Measurements from ENCODE around the gene UHRF2.
"Not testable (repeated sequence)": the region's sequence is repeated elsewhere in the genome, so short reads cannot be mapped to it uniquely, and the experiment has no call there.

Gene UHRF2

GRCh38 chr9:6424940-6425339 lies 11.9 kb downstream of the UHRF2 start:
- FAIRE-seq (no peak), DNase-seq (ENCODE audit: insufficient read length, low spot score) (no peak)

GRCh38 chr9:6426117-6426516 lies 13.1 kb downstream of the UHRF2 start:
- DNase-seq (ENCODE audit: insufficient read length, low spot score) (no peak), FAIRE-seq (no peak)

- FAIRE-seq (no peak), DNase-seq (ENCODE audit: insufficient read length, low spot score) (no peak)
Observed at GRCh38 chr9:6428940-6429889, 16.2 kb downstream of the UHRF2 start.

- DNase-seq (ENCODE audit: insufficient read length, low spot score) (no peak), FAIRE-seq (no peak)
Observed at GRCh38 chr9:6431038-6431437, 18.0 kb downstream of the UHRF2 start.

- DNase-seq (ENCODE audit: insufficient read length, low spot score) = no peak
- FAIRE-seq = no peak
Observed at GRCh38 chr9:6433410-6433809, 20.4 kb downstream of the UHRF2 start.

GRCh38 chr9:6439051-6439703 lies 26.2 kb downstream of the UHRF2 start:
- FAIRE-seq (no peak), DNase-seq (ENCODE audit: insufficient read length, low spot score) (no peak)

GRCh38 chr9:6440405-6440804 lies 27.4 kb downstream of the UHRF2 start:
- DNase-seq (ENCODE audit: insufficient read length, low spot score) = no peak
- no peak for FAIRE-seq

- FAIRE-seq (no peak), DNase-seq (ENCODE audit: insufficient read length, low spot score) (no peak)
Observed at GRCh38 chr9:6441269-6441668, 28.3 kb downstream of the UHRF2 start.

GRCh38 chr9:6443661-6444060 lies 30.7 kb downstream of the UHRF2 start:
- no peak for FAIRE-seq
- DNase-seq (ENCODE audit: insufficient read length, low spot score) = no peak

- DNase-seq (ENCODE audit: insufficient read length, low spot score) = no peak
- no peak for FAIRE-seq
Observed at GRCh38 chr9:6444128-6444527, 31.1 kb downstream of the UHRF2 start.

GRCh38 chr9:6449086-6449485 lies 36.1 kb downstream of the UHRF2 start:
- no peak for DNase-seq (ENCODE audit: insufficient read length, low spot score)
- FAIRE-seq = no peak

- FAIRE-seq (no peak), DNase-seq (ENCODE audit: insufficient read length, low spot score) (no peak)
Observed at GRCh38 chr9:6449645-6450044, 36.6 kb downstream of the UHRF2 start.

- DNase-seq (ENCODE audit: insufficient read length, low spot score) (no peak), FAIRE-seq (no peak)
Observed at GRCh38 chr9:6450641-6451375, 37.8 kb downstream of the UHRF2 start.

GRCh38 chr9:6455292-6455691 lies 42.3 kb downstream of the UHRF2 start:
- DNase-seq (ENCODE audit: insufficient read length, low spot score); FAIRE-seq: not testable (repeated sequence)

- not testable (repeated sequence) for FAIRE-seq; DNase-seq (ENCODE audit: insufficient read length, low spot score)
Observed at GRCh38 chr9:6458704-6459103, 45.7 kb downstream of the UHRF2 start.

- DNase-seq (ENCODE audit: insufficient read length, low spot score) (no peak), FAIRE-seq (no peak)
Observed at GRCh38 chr9:6459718-6460117, 46.7 kb downstream of the UHRF2 start.

- DNase-seq (ENCODE audit: insufficient read length, low spot score) (no peak), FAIRE-seq (no peak)
Observed at GRCh38 chr9:6460189-6460768, 47.3 kb downstream of the UHRF2 start.

GRCh38 chr9:6461619-6462018 lies 48.6 kb downstream of the UHRF2 start:
- DNase-seq (ENCODE audit: insufficient read length, low spot score) = no peak
- FAIRE-seq = no peak

GRCh38 chr9:6467006-6467625 lies 54.1 kb downstream of the UHRF2 start:
- FAIRE-seq = no peak
- DNase-seq (ENCODE audit: insufficient read length, low spot score) = no peak

GRCh38 chr9:6471231-6471850 lies 58.3 kb downstream of the UHRF2 start:
- FAIRE-seq = no peak

More at GRCh38 chr9:6471231-6471850, 58.3 kb downstream of the UHRF2 start:
- no peak for DNase-seq (ENCODE audit: insufficient read length, low spot score)

All from HTR-8/SVneo (cell line).